ENCODE data around the gene ARHGEF4.

Gene ARHGEF4

DNA sequence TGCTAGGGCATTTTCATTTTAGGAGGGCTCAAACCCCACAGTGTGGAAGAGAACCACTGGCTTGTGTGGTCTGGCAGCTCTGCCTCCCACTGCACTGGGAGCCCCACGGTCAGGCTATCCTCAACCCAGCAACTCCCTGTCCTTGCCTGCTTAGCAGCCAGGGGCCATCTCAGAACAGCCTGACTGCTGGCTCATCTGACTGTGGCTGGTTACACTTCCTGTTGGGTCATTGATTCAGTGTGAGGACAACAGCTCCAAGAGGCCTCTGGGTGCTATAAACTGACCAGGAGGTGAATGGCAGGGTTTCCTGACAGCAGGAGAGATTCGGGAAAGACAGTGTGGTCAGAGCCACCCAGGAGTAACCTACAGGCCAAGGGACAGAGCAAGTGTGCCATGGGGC lies 41.3 kb upstream of the ARHGEF4 start:
- DNase-seq (ENCODE audit: low read depth), result no peak
- TF ChIP-seq, protein P1, sequence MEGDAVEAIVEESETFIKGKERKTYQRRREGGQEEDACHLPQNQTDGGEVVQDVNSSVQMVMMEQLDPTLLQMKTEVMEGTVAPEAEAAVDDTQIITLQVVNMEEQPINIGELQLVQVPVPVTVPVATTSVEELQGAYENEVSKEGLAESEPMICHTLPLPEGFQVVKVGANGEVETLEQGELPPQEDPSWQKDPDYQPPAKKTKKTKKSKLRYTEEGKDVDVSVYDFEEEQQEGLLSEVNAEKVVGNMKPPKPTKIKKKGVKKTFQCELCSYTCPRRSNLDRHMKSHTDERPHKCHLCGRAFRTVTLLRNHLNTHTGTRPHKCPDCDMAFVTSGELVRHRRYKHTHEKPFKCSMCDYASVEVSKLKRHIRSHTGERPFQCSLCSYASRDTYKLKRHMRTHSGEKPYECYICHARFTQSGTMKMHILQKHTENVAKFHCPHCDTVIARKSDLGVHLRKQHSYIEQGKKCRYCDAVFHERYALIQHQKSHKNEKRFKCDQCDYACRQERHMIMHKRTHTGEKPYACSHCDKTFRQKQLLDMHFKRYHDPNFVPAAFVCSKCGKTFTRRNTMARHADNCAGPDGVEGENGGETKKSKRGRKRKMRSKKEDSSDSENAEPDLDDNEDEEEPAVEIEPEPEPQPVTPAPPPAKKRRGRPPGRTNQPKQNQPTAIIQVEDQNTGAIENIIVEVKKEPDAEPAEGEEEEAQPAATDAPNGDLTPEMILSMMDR (conservative IDR thresholded peaks at IDR 0.05; ENCODE audit: low read depth, low read length), result no peak
- no peak overlapping the region for H3K4me3 ChIP-seq (ENCODE audit: low read length)

DNA sequence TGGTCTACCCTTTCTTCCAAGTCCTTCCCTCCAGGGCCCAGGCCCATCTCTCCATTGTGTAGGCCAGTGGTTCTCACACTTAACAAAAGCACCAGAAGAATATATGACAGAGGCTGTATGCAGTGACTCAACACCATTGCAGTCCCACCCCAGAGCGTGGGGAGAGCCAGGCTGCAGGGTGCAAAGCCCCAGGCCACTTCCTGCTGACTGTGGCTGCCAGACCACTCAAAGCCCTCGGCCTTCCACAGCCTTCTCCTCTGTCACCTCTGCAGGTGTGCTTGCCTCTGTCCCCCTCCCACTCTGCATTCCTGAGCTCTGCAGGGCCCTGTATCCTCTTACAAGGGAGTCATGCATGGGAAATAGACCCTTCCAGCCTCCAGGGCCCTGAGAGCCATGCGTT lies 40.4 kb upstream of the ARHGEF4 start:
- DNase-seq (ENCODE audit: low read depth), result no peak
- TF ChIP-seq, protein P1 (conservative IDR thresholded peaks at IDR 0.05; ENCODE audit: low read depth, low read length), result no peak
- H3K4me3 ChIP-seq (ENCODE audit: low read length), result no peak overlapping the region

DNA sequence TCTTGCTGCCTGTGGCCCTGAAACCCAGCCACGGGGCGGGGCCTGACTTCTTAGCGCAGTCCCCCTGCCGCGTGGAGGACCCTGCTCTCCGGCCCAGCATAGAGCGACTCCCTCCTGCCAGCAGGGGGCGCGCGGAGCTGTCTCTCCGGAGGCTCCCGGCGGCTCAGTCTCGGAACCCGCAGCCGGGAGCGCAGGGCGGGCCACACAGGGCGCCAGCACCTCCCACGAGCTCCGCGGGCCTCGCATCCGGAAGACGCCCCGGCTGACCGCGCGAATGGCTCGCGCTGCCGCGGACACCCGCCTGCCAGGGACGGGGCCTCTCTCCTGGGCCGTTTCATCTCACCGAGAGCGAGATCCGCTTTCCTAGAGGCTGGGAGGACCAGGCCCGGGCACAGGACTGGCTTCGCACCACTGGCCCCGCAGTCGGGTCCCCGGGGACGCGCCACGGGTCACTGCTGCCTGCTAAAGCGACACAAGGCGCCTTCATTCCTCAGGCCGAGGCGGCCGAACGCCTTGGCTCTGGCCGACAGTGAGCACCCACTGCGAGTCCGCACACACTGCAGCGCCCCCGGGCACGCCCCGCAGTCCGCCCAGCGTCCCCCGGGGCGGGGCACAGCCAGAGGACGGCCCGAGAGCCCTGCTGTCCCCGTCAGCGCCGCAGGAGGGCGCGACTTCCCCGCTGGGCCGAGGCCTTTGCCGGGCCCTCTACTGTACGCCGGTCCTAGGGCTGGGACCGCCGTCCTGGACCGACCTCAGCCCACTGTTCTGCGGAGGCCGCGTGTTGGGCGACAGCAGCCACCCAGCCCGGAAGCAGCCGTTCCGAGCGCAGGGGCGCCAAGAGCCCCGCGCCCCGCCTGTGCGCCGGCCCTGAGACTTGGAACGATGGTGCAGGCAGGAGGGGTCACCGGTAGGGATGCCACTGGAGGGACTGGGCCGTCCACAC lies 39.0 kb upstream of the ARHGEF4 start:
- peak overlapping the region; percentile 69 for H3K4me3 ChIP-seq (ENCODE audit: low read length)
- TF ChIP-seq, protein P1 (conservative IDR thresholded peaks at IDR 0.05; ENCODE audit: low read depth, low read length), result peak; percentile 82
- DNase-seq (ENCODE audit: low read depth), result peak; percentile 32

DNA sequence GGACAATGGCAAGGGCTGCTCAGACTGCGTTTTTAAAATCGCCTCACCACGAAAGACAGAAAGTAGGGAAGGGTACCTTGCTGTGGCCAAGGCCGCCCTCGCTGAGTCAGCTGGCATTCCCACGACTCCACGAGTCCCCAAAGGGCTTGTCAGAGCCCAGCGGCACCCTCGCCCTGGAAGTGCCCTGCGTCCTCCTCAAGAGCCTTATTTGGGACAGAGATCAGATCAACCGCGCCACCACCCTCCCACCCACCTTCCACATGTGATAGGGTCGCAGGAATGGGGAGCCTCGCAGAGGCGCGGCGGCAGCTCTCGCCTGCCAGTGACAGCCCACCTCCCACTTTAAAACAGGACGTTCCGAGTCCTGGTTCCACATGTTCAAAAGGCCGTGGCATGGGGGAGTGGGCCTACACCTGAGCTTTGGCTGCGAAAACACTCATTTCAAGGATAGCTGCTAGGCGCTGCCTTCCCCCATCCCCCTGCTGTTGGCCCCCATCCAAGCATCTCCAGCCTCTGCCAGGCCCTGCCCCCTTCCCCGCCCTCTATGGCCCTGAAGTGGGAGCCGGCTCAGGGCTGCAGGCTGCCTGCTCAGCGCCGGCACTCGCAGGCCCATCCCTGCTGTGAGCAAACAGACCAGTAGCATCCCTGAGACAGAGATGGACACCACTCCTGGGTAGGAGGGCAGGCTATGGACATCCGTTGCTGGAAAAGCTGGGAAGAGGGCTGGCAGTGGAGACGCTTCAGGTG lies 38.1 kb upstream of the ARHGEF4 start:
- DNase-seq (ENCODE audit: low read depth), result no peak
- TF ChIP-seq, protein P1 (conservative IDR thresholded peaks at IDR 0.05; ENCODE audit: low read depth, low read length), result no peak
- peak overlapping the region; percentile 69 for H3K4me3 ChIP-seq (ENCODE audit: low read length)

GRCh38 chr2:130799295-130799694 lies 37.4 kb upstream of the ARHGEF4 start:
- no peak overlapping the region for H3K4me3 ChIP-seq (ENCODE audit: low read length)
- no peak for DNase-seq (ENCODE audit: low read depth)
- TF ChIP-seq, protein P1 (conservative IDR thresholded peaks at IDR 0.05; ENCODE audit: low read depth, low read length), result no peak

DNA sequence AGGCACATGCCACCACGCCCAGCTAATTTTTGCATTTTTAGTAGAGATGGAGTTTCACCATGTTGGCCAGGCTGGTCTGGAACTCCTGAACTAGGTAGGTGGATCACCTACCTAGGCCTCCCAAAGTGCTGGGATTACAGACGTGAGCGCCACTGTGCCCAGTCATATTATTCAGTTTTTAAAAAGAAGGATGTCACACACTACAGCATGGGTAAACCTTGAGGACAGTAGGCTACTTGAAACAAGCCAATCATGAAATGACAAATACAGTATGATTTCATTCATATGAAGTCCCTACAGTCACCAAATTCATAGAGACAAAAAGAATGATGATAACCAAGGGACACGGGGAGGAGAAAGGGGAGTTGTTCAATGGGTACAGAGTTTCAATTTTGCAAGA lies 31.1 kb upstream of the ARHGEF4 start:
- no peak overlapping the region for H3K4me3 ChIP-seq (ENCODE audit: low read length)
- TF ChIP-seq, protein P1 (conservative IDR thresholded peaks at IDR 0.05; ENCODE audit: low read depth, low read length), result no peak
- no peak for DNase-seq (ENCODE audit: low read depth)

Data from retinal pigment epithelial cell (primary cell).